SH-SY5Y (cell line): ENCODE measurements around the gene DISC1.

Source experiments
- GATA2 ChIP-seq: IDR thresholded peaks from 2 replicates; pipeline ENCODE4 v1.6.1; 2011; ENCODE audit warnings: mild to moderate bottlenecking, low read depth, low read length
- GATA3 ChIP-seq: IDR thresholded peaks from 2 replicates; pipeline ENCODE4 v1.6.1; 2011; ENCODE audit warnings: low read depth, mild to moderate bottlenecking, low read length, moderate library complexity

GRCh38 chr1:231931846-231932454 lies 305.4 kb downstream of the DISC1 start:
- TF ChIP-seq GATA3 (no peak), GATA2 (no peak)
